ENCODE data around the gene GUCY1A2. TPM values are rescaled to one million over a fixed set of nuclear protein-coding genes. Genes with fewer than 3 reads are reported as not detected.
A peak's percentile ranks its signal among the peaks of the same experiment; 100 is the strongest.
"Not testable (repeated sequence)": the region's sequence is repeated elsewhere in the genome, so short reads cannot be mapped to it uniquely, and the experiment has no call there.

The GUCY1A2 gene, protein sequence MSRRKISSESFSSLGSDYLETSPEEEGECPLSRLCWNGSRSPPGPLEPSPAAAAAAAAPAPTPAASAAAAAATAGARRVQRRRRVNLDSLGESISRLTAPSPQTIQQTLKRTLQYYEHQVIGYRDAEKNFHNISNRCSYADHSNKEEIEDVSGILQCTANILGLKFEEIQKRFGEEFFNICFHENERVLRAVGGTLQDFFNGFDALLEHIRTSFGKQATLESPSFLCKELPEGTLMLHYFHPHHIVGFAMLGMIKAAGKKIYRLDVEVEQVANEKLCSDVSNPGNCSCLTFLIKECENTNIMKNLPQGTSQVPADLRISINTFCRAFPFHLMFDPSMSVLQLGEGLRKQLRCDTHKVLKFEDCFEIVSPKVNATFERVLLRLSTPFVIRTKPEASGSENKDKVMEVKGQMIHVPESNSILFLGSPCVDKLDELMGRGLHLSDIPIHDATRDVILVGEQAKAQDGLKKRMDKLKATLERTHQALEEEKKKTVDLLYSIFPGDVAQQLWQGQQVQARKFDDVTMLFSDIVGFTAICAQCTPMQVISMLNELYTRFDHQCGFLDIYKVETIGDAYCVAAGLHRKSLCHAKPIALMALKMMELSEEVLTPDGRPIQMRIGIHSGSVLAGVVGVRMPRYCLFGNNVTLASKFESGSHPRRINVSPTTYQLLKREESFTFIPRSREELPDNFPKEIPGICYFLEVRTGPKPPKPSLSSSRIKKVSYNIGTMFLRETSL
- total RNA-seq, result 1 to 10 TPM in 1 of 2 donors, under 1 TPM in 1; 0.77 to 1.2 TPM

DNA sequence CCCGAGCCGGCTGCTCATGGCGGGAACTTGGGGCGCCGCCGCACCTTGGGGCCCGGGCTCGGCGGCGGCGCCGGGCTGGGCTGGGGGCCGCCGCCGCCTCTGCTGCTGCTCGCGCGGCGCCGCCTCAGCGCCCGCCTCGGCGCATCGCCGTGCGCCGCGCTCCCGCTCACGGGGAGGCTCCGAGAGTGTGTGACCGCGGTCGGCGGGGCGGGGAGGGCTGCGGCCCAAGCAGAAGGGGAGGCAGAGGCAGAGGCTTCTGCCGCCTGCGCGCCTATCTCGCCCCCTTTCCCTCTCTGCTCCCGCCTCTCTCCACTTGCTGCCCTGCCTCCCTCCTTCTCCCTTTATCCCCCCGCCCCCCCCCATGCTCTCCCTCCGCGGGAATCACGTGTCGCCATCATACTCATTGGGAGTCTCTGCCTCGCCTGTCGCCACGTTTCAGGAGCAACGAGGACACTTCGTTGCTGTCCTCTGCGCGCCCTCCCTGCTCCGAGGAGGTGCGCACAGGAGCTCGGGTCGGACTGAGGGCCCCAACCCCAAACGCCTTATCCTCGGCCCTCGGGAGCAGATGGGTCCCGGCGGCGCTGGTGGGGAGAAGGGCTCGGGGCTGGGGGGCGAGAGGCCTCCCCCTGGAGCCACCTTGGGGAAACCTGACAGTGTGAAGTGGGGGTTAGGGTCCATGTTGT lies at the start of gene GUCY1A2:
GUCY1A2 (minus strand) TSS at position 258 of the 683 bp plus-strand sequence. CDS start 421 bp downstream, outside the sequence.
- no peak within 1 kb of the TSS for H3K27ac ChIP-seq
- H3K9ac ChIP-seq (ENCODE audit: low read depth in 2 of 2, low read length in 2 of 2), result no peak within 1 kb of the TSS
- H3K36me3 ChIP-seq, result no peaks in the 10 kb centered on the region
- TF ChIP-seq, protein P1, sequence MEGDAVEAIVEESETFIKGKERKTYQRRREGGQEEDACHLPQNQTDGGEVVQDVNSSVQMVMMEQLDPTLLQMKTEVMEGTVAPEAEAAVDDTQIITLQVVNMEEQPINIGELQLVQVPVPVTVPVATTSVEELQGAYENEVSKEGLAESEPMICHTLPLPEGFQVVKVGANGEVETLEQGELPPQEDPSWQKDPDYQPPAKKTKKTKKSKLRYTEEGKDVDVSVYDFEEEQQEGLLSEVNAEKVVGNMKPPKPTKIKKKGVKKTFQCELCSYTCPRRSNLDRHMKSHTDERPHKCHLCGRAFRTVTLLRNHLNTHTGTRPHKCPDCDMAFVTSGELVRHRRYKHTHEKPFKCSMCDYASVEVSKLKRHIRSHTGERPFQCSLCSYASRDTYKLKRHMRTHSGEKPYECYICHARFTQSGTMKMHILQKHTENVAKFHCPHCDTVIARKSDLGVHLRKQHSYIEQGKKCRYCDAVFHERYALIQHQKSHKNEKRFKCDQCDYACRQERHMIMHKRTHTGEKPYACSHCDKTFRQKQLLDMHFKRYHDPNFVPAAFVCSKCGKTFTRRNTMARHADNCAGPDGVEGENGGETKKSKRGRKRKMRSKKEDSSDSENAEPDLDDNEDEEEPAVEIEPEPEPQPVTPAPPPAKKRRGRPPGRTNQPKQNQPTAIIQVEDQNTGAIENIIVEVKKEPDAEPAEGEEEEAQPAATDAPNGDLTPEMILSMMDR (IDR thresholded peaks at IDR 0.05), result no peak
- H3K4me3 ChIP-seq, result peak within 1 kb of the TSS; percentile 13
- H3K4me1 ChIP-seq, result no peaks in the 10 kb centered on the region
- no peaks in the 10 kb centered on the region for H3K9me3 ChIP-seq
- peaks cover 23% of the 10 kb centered on the region for H3K27me3 ChIP-seq
- intact Hi-C loops (cut with DNase I), result no loop called here
- no peak for DNase-seq

DNA sequence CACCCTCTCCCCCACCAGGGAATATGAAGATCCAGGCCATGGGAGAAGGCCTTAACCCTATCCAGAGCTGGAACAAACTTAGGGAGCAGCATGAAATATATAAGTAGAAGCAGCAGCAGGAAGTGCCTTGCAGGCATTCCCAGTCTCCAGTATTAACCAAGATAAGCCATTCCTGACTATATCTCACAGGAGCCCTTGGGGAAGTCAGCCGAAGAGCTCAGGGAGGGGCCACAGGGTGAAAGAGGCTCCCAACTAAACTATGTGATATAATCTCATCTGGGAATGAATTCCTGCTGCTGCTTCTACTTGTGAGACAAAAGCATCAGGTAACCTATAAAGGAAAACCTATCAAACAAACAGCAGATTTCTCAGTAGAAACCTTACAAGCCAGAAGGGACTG lies 36.1 kb upstream of the GUCY1A2 start:
- no peaks in the 10 kb centered on the region for H3K36me3 ChIP-seq
- H3K27ac ChIP-seq, result no peak overlapping the region
- no peaks in the 10 kb centered on the region for H3K4me1 ChIP-seq
- TF ChIP-seq, protein P1 (IDR thresholded peaks at IDR 0.05), result no peak
- H3K27me3 ChIP-seq, result no peaks in the 10 kb centered on the region
- H3K4me3 ChIP-seq, result no peak overlapping the region
- intact Hi-C loops (cut with DNase I), result no loop called here
- no peak overlapping the region for H3K9ac ChIP-seq (ENCODE audit: low read depth in 2 of 2, low read length in 2 of 2)
- DNase-seq, result no peak
- no peaks in the 10 kb centered on the region for H3K9me3 ChIP-seq

DNA sequence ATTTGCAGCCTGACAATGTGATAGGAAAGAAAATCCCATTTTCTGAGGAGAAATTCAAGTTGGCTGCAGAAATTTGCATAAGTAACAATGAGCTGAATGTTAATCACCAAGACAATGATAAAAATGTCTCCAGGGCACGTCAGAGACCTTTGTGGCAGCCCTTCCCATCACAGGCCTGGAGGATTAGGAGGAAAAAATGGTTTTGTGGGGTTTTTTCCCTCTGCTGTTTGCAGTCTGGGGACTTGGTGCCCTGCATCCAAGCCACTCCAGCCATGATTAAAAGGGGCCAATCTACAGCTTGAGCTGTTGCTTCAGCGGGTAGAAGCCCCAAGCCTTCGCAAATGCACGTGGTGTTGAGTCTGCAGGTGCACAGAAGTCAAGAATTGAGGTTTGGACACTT lies 33.1 kb upstream of the GUCY1A2 start:
- H3K4me1 ChIP-seq; H3K4me3 ChIP-seq; H3K27ac ChIP-seq; H3K36me3 ChIP-seq; H3K9me3 ChIP-seq; DNase-seq; intact Hi-C loops (cut with DNase I); H3K27me3 ChIP-seq; H3K9ac ChIP-seq (ENCODE audit: low read depth in 2 of 2, low read length in 2 of 2): not testable (repeated sequence)

DNA sequence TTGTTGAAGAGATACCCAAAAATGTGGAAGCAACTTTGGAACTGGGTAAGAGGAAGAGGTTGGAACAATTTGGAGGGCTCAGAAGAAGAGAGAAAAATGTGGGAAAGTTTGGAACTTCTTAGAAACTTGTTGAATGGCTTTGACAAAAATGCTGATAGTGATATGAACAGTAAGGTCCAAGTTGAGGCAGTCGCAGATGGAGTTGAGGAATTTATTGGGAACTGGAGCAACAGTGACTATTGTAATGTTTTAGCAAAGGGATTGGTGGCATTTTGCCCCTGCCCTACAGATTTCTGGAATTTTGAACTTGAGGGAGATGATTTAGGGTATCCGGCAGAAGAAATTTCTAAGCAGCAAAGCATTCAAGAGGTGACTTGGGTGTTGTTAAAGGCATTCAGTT lies 32.6 kb upstream of the GUCY1A2 start:
- H3K9me3 ChIP-seq; H3K4me1 ChIP-seq; H3K4me3 ChIP-seq; intact Hi-C loops (cut with DNase I); H3K36me3 ChIP-seq; H3K9ac ChIP-seq (ENCODE audit: low read depth in 2 of 2, low read length in 2 of 2); H3K27me3 ChIP-seq; H3K27ac ChIP-seq; DNase-seq: not testable (repeated sequence)

DNA sequence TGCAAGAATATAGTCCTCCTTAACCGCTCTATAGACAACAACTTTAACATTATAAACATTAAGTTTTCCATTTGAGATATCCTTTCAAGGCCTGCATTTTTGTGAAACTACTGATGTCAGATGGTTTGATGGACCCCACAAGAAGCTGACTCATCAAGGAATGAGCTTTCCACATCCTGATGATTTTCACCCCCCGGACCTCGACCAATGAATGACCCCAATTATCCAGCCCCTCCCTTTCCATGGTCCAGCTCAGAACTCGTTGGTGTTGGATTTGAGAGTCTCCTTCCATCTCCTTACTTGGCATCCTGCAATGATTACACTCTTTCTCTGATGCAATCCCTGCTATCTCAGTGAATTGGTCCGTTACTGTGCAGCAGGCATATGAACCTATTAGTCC lies 31.8 kb upstream of the GUCY1A2 start:
- no peaks in the 10 kb centered on the region for H3K4me1 ChIP-seq
- H3K36me3 ChIP-seq, result no peaks in the 10 kb centered on the region
- H3K9ac ChIP-seq (ENCODE audit: low read depth in 2 of 2, low read length in 2 of 2), result no peak overlapping the region
- no peak overlapping the region for H3K4me3 ChIP-seq
- TF ChIP-seq, protein P1 (IDR thresholded peaks at IDR 0.05), result no peak
- H3K27me3 ChIP-seq, result no peaks in the 10 kb centered on the region
- intact Hi-C loops (cut with DNase I), result no loop called here
- no peak overlapping the region for H3K27ac ChIP-seq
- no peak for DNase-seq
- H3K9me3 ChIP-seq, result no peaks in the 10 kb centered on the region

DNA sequence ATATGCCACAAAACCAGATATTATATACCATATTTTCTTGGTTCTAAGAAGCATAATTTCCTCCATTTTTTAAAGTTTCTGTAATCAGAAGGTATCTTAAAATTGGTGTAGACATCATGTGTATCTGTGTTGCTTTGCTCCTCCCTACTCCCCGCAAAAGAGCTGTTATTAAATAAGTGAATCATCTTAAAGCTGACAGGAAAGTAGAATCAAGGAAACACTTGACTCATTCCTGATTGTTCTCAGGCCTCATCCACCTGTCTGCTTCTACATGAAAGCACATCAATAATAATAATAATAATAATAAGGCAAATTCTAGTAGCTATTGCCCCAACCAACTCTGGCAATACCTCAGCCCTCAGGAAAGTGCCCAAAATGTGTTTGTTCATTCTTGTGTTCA lies 26.2 kb upstream of the GUCY1A2 start:
- TF ChIP-seq, protein P1 (IDR thresholded peaks at IDR 0.05), result no peak
- Histone ChIP-seq H3K36me3 (no peaks in the 10 kb centered on the region), H3K9me3 (no peaks in the 10 kb centered on the region), H3K27me3 (no peaks in the 10 kb centered on the region), H3K4me3 (no peak overlapping the region), H3K4me1 (no peaks in the 10 kb centered on the region), H3K9ac (ENCODE audit: low read depth in 2 of 2, low read length in 2 of 2) (no peak overlapping the region), H3K27ac (no peak overlapping the region)
- intact Hi-C loops (cut with DNase I), result no loop called here
- no peak for DNase-seq
